Measurements from ENCODE around the gene SKOR1.

- TF ChIP-seq EZH2 (IDR thresholded peaks at IDR 0.05; ENCODE audit: insufficient read depth, poor library complexity, severe bottlenecking): no peak
- TF ChIP-seq EZH2phosphoT487 (IDR thresholded peaks at IDR 0.05; ENCODE audit: insufficient read depth, low read depth): no peak
Measured at GRCh38 chr15:67820992-67821783, 4.1 kb upstream of the SKOR1 start.

Measured in GM23248 (cell line).